Ovary (tissue), 3 donors: ENCODE measurements around the gene ANXA10.

ENCODE experiments used
- CTCF ChIP-seq, 3 donors: fragments of 450-650 bp in 2 of 3; fragments of 200-600 bp in 1 of 3; IDR thresholded peaks; one replicate each; pipeline versions ENCODE4 v1.5.1 to v1.8.0; 2016 to 2022; ENCODE audit warnings: antibody characterized with exemption in 3 of 3, mild to moderate bottlenecking in 1 of 3
- POLR2A ChIP-seq: fragments of 450-650 bp; IDR thresholded peaks from one replicate; pipeline ENCODE4 v1.6.1; 2017; ENCODE audit warnings: antibody characterized with exemption, mild to moderate bottlenecking, moderate library complexity
- donor health status: DM: no; HTN: no; CAD: no.

- TF ChIP-seq CTCF (IDR thresholded peaks at IDR 0.05) (no peak), POLR2A (no peak)
Observed at GRCh38 chr4:168220893-168221292, 128.6 kb downstream of the ANXA10 start.
